GM19193 (cell line): ENCODE measurements around the gene CGB8.
"Not testable (repeated sequence)": the region's sequence is repeated elsewhere in the genome, so short reads cannot be mapped to it uniquely, and the experiment has no call there.

Experiments used
- POLR2A ChIP-seq: IDR thresholded peaks from 4 replicates; pipeline ENCODE4 v1.6.1; 2011; ENCODE audit not compliant: insufficient read depth, insufficient read length; ENCODE audit errors: extremely low read depth

CGB8 gene

GRCh38 chr19:49049011-49049410, at the start of gene CGB8:
TSS of gene CGB8 (minus strand) at chr19:49049111. CDS start at chr19:49048739, 372 bp downstream.
- TF ChIP-seq POLR2A = not testable (repeated sequence)

GRCh38 chr19:49097453-49098288, 48.8 kb upstream of the CGB8 start:
- TF ChIP-seq POLR2A = no peak

- TF ChIP-seq POLR2A = no peak
These were observed 45.9 kb upstream of the CGB8 start for GRCh38 chr19:49094505-49095482.

- TF ChIP-seq POLR2A = no peak
These were observed 43.8 kb upstream of the CGB8 start for GRCh38 chr19:49092686-49093085.

- TF ChIP-seq POLR2A = no peak
These were observed 42.6 kb upstream of the CGB8 start for GRCh38 chr19:49091391-49092038.

GRCh38 chr19:49086296-49086695, 37.4 kb upstream of the CGB8 start:
- no peak for TF ChIP-seq POLR2A

- TF ChIP-seq POLR2A = no peak
These were observed 36.9 kb upstream of the CGB8 start for GRCh38 chr19:49085868-49086232.

- TF ChIP-seq POLR2A = peak; percentile 98
These were observed 36.3 kb upstream of the CGB8 start, which contains the start of gene SNRNP70 for GRCh38 chr19:49085020-49085867. TSS of gene SNRNP70 (plus strand) at chr19:49085451. CDS start at chr19:49086415, 964 bp downstream.

GRCh38 chr19:49084206-49085019, 35.5 kb upstream of the CGB8 start:
- no peak for TF ChIP-seq POLR2A

GRCh38 chr19:49081273-49081672, 32.4 kb upstream of the CGB8 start:
- no peak for TF ChIP-seq POLR2A

GRCh38 chr19:49080392-49080791, 31.5 kb upstream of the CGB8 start:
- TF ChIP-seq POLR2A = no peak

- no peak for TF ChIP-seq POLR2A
These were observed 24.8 kb upstream of the CGB8 start for GRCh38 chr19:49073514-49074378.
